Ishikawa (cell line): Measurements from ENCODE around the gene MOB2.

Experiments used
- CEBPB ChIP-seq: IDR thresholded peaks from 2 replicates; pipeline ENCODE4 v1.6.1; 2012
- FOXM1 ChIP-seq: IDR thresholded peaks from 2 replicates; pipeline ENCODE4 v1.6.1; 2012; ENCODE audit warnings: low read depth, borderline replicate concordance
- RAD21 ChIP-seq: IDR thresholded peaks from 2 replicates; pipeline ENCODE4 v1.6.1; 2012; ENCODE audit warnings: low read depth
- REST ChIP-seq: IDR thresholded peaks from 2 replicates; pipeline ENCODE4 v1.6.1; 2012; ENCODE audit warnings: low read depth, mild to moderate bottlenecking
- TF ChIP-seq, protein P1 (sequence below): IDR thresholded peaks from 2 replicates; pipeline ENCODE4 v1.6.1; 2012

DNA sequence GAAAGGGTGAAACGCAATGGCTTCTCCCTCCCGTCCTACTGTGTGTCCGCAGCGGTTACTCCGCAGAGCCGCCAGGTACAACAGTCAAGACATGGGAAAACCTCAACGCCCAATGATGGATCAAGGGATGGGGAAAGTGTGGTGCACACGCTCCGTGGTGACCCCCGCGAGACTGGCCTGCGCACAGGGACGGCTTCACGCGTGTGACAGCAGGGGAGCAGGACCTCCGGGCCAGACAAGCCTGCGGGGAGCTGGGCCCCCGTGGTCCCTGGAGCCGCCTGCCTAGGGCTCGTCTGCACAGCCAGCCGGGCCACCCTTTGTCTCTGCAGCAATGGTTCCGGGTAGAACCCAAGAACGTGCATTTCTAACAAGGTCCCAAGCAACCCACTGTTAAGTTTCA, 31.7 kb upstream of the MOB2 start:
- TF ChIP-seq CEBPB: no peak
- no peak for TF ChIP-seq REST
- TF ChIP-seq RAD21: no peak
- TF ChIP-seq, protein P1, sequence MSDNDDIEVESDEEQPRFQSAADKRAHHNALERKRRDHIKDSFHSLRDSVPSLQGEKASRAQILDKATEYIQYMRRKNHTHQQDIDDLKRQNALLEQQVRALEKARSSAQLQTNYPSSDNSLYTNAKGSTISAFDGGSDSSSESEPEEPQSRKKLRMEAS: no peak
- no peak for TF ChIP-seq FOXM1
